Activated CD8-positive, alpha-beta memory T cell treated with anti-CD3 and anti-CD28 coated beads, Interleukin-2, amount 50 U/mL, for 1 hour (primary cell): ENCODE measurements around the gene NUMBL.

Experiments
- DNase-seq: peaks from one replicate; pipeline ENCODE4 v3.0.0-alpha.2; 2020; ENCODE audit errors: extremely low read depth

The NUMBL gene

DNA sequence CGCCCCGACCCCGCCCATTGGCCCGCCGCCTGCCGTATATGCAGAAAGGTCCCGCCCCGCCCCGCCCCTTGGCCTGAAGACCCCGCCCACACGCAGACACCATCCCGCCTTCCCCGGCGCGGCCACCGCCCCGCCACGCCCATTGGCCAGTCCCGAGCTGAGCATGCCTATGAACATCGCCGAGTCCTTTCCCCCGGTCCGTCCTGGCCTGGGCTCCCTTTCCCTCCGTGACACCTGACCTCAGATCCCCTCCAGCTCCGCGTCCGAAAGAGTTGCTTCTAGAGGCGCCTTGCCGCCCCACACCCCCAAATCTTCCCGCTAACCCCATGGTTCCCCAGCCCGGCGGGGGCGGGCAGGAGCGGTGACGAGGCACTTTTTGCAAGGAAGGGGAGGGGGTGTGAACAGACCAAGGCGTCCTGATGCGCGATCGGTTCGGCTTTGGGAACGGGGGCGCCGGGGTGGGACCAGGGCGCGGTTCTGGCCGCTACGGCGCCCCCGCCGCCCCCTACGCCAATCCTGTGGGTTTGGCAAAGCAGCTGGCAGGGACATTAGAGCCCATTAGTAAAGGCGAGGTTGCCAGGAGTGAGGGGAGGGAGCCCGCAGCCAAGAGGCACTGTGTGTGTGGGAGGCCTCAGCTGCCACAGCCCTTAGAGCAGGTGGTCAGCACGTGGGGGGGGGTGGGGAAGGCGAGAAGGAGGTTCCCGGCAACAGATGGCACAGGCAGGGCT, 406 bp upstream of the NUMBL start:
- peak; percentile 65 for DNase-seq

DNA sequence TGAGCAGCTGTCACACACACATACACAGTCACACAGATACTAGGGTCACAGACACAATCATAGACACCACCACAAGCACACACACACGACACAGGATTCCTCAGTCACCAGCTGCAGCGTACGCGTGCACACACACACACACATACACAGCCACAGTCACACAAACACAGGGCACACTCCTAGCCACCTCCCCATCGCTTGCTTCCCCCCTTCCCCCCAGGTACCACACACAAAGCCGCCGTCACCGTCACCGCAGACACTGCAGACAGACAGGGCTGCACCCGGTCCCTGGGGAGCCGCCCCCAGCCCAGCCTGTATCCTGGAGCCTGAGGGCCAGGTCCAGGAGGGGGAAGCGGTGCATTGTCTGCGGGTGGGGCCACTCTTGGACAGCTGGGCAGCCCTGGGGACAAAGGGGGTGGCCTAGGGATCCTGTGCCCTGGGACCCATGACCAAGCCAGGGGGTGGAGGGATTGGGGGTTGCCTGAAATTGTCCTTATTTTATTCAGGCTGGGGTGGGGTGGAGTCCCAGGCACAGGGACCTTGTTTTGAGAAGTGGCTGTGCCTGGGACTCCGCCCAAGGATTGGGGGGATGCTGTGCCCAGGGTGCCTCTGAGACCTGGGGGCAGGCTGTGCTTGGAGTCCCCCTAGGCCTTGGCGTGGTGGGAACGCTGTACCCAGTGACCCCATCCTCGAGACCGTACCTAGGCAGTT, 957 bp downstream of the NUMBL start:
- no peak for DNase-seq

DNA sequence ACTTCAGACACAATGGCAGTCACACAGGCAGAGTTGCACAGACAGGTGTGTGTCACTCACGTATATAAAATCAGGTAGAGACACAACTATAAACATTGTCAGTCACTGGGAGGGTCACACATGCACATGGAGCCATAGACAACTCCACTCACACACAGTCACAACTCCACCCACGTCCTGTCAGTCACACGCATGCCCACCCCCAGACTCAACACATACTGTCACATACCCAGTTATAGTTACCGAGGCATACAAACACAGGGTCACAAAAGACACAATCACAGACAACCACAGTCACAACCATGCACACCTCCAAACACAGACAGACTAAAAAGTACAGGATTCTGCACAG, 1.5 kb downstream of the NUMBL start:
- no peak for DNase-seq

DNA sequence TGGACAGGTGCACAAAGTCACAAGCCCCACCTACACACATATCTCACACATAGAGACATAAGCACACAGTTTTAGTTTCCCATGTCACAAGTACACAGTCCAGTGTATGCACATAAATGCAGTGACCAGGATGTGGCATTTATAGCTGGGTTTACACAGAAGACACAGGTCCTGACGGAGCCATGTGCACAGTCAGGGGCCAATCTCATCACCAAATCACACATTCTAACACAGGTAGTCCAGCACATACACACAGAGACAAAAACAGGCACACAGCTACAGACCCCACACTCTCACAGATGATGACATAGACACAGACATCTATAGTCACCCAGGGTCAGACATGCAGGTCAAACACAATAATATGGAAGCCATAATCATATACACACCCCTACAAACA, 2.1 kb downstream of the NUMBL start:
- no peak for DNase-seq

DNA sequence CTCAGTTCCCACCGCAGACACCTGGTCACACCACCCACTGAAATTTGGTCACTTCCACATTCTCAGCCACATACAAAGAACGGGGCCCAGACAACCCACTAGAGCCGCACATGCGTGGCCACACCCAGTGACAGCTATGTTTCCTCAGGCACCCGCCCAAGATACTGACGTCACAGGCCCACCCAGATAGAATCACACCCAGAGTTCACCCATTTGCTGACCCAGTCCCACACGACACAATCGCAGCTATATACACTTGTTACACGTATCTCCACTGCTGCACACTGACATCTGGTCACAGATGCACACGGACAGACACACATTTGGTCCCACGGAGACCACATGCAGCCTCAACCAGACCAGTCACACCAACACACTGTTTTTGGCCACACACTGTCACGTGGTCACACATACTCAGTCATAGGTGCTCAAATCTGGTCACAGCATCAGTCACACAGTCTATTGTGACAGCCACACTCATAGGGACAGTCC, 2.9 kb downstream of the NUMBL start:
- DNase-seq, result no peak

DNA sequence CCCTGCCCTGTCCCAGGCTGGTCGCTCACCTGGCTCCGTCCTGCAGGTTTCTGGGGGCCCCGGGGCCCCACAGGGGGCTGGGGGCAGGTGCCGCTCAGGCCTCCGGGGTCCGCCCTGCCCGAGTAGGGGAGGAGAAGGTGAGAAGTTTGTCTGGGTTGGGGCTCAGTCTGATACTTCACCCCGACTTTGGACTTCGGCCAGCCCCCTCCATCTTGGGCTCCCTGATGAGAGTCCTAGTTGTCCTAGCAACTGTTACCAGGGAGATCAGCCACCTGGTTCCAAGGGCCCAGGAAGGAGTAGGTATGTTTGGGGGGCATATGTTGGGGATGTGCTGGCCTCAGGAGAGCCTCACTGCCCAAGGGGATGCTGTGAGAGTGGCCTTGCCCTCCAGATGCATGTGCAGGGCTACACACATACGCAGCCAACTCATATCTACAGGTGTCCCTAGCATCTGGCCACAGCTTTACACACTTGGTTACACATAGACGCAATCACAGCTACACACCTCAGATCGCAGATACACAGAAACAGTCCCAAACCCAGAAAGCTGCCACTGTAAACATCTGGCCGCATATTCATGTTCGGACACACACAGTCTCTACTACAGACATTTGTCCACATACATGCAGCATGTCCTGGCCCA, 3.4 kb downstream of the NUMBL start:
- no peak for DNase-seq

DNA sequence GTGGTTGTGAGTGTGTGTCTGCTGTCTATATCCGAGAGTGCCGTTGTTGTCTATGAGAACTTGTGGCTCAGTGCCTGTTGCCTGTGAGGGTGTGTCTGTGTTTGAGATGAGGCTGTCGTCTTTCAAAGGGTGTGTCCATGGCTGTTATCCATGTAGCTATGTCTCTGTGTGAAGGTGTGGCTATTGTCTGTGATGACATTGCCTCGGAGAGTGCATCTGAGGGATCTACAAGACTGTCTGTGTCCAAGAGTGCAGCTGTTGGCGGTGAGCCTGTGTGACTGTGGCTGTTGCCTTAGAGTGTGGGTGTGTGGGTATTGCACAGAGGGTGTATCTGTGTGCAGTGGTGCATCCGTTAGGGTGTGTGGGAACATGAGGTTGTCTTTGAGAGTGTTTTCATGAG, 4.9 kb downstream of the NUMBL start:
- DNase-seq, result no peak

DNA sequence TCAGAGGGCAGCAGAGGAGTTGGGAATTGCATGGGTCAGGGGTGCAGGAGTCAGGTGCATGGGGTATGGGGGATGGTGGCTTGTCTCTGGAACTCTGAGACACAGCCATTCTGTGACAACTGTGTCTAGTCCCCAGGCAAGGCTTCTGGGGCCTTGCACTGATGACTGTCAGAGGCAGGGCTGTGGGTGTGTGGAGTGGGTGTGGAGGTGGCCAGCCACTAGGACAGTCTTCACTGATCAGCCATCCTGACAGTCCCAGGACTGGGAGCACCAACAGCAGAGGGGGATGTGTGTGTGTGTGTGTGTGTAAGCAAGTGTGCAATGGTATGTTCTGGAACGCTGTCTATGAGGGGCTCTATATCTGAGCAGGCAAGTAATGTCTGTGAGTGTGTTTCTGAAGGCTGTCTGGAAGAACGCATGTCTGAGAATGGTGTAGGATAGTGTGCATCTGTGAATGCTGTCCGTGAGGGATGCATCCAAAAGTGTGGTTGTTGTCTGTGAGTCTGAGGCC, 5.4 kb downstream of the NUMBL start:
- DNase-seq, result no peak

DNA sequence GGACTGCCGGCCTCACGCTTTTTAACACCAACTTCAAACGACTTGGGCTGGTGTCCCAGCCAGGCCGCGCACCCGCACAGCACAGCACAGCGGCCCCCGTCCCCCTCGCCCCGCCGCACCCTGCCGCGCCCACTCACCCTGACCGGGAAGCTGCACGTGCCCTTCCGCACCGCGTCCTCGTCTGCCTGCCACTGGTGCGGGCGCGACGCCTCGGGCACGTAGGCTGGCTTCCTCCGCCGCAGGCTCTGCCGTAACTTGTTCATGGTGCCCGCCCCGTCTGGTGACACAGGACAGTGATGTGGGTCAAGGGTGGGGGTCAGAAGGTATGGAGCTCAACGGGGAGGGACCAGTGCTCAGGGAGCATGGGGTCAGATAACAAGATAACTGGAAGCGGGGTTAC, 6.2 kb downstream of the NUMBL start:
- no peak for DNase-seq

DNA sequence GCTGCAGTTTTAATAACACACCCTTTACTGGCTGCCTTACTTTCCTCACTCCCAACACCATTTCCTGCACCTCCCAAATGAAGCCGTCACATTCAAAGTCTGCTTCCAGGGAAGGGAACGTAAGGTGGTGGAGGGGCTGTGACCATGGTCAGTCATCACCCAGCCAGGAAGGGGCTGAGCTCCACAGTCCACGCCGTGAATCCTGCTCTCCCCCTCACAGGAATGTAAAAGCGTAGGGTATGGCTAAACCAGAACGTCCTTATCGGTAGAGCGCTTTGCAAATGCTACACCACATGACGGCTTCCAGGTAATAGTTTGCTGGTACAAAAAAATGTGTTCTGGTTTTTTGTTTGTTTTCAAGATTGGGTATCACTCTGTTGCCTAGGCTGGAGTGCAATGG, 7.0 kb downstream of the NUMBL start:
- DNase-seq, result no peak

DNA sequence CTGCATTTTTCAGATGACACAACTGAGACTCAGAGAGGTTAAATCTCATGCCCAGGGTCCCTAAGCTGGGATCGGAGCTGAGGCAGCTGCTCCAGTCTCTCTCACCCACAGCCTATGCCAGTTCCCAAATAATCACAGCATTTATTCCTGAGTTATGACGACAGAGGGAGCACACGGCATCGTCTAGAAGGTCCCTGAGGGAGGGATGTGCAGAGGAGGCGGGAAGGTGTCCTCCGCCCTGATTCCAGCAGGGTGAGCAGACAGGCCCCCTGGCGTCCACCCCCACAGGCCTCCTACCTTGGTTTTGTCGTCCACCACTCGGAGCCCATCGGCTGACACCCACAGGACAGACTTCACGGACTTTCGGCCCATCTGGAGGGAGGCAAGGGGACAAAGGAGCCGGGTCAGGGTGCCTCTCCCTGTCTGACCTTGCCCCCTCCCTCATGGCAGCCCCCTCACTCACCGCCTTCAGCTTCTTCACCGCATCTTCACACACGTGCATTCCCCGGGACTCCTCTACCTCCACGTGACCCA, 8.0 kb downstream of the NUMBL start:
- DNase-seq, result no peak

DNA sequence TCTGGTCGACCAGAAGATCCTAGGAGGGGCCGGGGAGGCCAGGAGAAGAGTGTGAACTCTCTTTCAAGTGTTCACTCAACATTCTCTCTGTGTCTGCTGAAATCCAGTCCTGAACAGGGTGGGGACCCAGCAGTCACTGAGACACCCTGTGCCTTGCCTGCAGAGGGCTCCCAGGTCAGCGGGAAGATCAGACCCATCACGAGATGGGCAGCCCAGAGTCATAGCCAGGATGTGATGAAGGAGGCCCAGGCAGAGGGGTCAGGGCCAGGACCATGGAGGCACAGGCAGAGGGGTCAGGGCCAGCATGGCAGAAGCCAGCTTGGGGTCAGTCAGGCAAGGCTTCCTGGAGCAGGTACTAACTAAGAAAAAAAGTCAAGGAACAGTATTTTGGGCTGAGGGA, 9.4 kb downstream of the NUMBL start:
- DNase-seq, result no peak

DNA sequence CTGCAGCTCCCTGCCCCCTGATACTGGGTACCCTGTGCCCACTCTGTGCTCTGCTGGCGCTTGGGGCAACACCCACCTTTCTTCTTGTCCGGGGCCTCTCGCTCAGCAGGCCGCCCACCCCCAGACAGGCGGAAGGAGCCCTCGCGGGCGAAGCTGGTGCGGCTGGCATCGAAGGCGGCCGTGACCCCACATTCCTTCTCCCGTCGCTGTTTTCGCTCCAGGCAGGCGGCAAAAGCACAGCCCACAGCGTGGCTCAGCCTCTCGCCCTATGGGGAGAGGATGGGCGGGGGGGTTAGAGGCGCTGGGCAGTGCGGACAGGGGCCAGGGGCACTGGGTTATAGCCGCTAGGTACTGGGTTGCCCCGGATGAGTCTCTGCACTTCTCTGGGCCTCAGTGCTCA, 13.3 kb downstream of the NUMBL start:
- DNase-seq, result no peak

DNA sequence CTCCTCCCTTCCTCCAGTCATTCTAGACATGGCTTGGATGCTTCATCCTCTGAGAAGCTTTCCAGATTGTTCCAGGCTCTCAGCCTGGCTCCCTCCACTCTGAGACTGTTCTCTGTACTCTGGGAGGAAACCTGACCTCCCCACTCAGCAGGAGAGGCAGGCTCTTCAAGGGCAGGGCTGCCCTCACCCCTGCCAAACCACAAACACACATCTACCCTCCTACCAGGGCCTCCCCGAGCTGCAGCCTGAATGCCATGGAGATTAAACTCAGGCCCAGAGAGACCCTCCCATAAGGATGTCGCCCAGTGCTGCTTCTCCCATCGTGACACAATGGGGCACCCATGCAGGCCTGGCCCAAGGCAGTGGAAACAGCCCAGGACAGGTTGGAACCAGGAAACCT, 16.2 kb downstream of the NUMBL start:
- DNase-seq, result no peak

DNA sequence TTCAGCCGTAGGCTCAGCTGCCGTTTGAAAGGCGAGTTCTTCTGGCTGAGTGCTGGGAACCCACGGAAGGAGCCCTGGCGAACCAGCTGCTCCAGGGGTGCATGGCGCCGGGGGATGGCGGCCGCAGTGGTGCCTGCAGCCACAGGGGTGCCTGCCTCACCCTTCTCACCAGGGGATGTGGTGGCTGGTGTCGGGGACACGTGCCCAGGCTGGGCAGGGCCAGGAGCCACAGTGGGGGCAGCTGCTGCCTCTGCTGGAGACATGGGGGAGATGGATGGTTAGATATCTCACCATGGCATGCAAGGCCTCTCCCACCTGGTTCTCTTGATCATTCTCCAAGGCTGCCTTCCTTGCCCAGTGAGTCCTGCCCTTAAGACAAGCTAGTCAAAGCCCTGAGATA, 17.1 kb downstream of the NUMBL start:
- DNase-seq, result no peak

DNA sequence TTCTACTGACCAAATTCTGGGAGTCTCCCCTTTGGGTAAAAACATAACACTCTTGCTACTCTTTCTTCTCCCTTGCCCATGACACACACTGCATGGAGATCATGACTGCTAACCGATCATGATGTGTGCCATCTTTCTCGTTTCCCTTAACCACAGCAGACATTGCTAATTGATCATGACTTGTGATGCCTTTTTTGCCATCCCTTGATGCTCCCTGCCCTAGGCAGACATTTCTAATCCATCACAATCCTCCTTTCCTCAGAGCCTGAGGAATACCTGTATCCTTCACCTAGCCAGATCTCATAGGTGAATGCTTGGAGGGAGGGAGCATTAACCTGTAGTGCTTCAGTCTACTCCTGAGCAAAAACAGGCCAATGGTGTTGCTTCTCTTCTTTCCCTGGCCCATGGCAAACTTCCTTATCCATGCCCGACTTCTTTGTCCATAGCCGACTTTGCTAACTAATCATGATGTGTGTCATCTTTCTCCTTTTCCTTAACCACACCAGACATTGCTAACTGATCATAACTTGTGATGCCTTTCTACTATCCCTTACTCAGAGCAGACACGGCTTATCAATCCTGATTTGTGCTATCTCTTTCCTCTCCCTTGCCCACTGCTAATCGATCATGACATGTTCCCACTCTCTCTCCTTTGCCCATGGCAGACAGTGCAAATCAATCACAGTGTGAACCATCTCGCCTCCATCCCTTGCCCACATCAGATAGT, 17.7 kb downstream of the NUMBL start:
- DNase-seq, result no peak

DNA sequence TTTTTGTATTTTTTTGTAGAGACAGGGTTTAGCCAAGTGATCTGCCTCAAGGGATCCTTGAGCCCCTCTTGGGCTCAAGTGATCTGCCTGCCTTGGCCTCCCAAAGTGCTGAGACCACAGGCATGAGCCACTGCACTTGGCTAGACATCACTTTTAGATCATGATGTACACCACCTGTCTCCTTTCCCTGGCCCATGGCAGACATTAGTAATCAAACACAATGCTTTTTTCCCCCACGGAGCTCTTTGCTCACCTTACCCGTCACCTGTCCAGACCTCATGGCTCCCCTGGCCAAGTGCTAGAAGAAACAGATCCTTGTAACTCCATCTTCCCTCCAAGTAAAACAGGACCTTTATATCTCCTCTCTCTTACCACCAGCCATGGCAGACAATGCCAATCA, 18.4 kb downstream of the NUMBL start:
- DNase-seq, result no peak

DNA sequence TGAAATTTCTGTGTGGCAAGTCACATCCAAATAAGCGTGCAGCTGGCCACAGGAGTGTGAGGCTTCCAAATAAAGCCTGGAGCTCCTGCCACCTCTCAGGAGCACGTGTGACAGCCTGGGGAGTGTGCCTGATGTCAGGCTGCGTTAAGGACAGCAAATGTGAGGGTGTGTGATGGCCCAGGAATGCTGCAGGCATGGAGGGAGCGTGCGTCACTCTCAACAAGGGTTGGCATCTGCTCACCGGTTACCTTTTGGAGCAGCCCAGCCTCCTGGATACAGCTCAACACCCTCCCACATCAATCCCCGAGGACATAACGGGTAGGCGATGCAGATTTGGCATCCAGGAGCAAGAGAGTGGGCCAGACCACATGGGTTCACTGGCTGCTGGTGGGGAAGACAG, 19.0 kb downstream of the NUMBL start:
- no peak for DNase-seq

DNA sequence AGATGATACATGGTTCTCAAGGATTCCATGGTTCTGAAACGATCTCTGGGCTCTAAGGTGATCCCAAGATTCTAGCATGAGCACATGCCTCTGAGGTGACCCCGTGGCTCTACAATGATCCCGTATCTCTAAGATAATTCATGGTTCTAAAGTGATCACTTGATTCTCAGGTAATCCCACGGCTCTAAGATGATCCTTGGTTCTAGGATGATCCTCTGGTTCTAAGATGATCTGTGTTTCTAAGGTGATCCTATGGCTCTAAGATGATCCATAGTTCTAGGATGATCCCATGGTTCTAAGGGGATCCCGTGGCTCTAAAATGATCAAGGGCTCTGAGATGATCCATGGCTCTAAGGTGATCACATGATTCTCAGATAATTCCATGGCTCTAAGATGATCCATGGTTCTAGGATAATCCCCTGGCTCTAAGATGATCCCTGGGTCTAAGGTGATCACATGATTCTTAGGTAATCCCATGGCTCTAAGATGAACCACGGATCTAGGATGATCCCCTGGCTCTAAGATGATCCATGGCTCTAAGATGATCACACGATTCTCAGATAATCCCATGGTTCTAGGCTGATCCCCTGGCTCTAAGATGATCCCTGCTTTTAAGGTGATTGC, 21.3 kb downstream of the NUMBL start:
- no peak for DNase-seq

DNA sequence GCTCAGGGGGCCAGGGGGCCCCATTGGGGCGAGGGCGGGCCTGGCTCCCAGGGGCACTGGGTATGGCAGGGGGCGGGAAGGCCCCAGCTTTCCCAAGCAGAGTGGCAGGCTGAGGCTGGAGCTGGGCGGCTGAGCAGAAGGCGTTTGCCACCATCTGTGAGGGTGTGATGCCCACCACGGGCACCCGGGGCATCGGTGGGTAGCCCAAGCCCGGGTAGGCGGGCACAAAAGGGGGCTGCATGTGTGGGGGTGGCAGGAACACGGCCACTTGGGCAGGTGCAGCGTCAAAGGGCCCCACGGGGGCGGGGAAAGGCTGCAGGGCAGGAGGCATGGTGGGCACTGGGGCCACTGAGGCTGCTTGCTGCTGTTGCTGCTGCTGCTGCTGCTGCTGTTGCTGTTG, 22.8 kb downstream of the NUMBL start:
- no peak for DNase-seq

DNA sequence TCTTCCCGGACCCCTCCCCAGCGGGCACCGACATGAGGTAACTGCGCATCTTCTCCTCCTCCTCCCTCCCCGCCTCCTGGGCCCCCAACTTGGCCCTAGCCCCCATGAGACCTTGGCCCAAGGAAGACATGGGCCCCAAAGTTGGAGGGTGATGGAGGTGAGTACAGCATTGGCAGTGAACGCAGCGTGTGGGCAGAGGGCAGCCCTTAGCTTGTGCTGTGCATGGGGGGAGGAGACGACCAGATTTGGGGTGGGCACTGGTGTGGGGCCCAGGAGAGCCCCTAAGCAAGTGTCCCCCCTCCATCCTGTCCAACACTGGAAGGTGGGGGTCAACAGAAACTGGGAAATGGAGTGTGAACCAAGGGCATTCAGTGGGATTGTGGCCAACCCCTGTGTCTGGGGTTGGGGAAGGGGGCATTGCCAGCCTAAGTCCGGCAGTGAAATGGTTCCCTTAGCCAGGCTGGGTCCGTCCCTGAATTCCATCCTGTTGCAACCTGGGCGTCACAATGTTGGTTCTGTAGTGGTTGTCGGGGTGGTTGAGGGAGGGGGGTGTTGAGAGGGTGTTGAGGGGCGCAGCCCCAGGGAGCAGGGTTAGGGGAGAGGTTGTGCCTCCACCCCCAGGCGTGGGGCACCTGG, 23.5 kb downstream of the NUMBL start:
- no peak for DNase-seq
